ENCODE results near the gene TMEM247. TPM values are rescaled to one million over a fixed set of nuclear protein-coding genes. Genes with fewer than 3 reads are reported as not detected.

Gene TMEM247
- total RNA-seq, 4 donors from 2014 or later = not detected

- peak in 1 of 2 donors; percentile 76 for DNase-seq (ENCODE audit: low spot score in 2 of 2)
- intact Hi-C loops (cut with DNase I; ENCODE audit: low total_unique reads) = no loop called here
These were observed 24.9 kb downstream of the TMEM247 start for GRCh38 chr2:46504221-46504620.

GRCh38 chr2:46504685-46505471 is 25.5 kb downstream of the TMEM247 start:
- H3K4me3 ChIP-seq (ENCODE audit: low read depth, poor library complexity, severe bottlenecking) = no peak overlapping the region
- TF ChIP-seq POLR2A (IDR thresholded peaks at IDR 0.05) = no peak
- TF ChIP-seq CTCF (IDR thresholded peaks at IDR 0.05) = no peak
- intact Hi-C loops (cut with DNase I; ENCODE audit: low total_unique reads) = no loop called here
- peak in 1 of 2 donors; percentile 77 for DNase-seq (ENCODE audit: low spot score in 2 of 2)
- WGBS, 2 donors = 72 to 75% methylated on average over 8 of the region's 8 CpGs

More at GRCh38 chr2:46504221-46504620, 24.9 kb downstream of the TMEM247 start:
- no peak overlapping the region for H3K4me3 ChIP-seq (ENCODE audit: low read depth, poor library complexity, severe bottlenecking)
- TF ChIP-seq CTCF (IDR thresholded peaks at IDR 0.05) = no peak
- no peak for TF ChIP-seq POLR2A (IDR thresholded peaks at IDR 0.05)
- WGBS, 2 donors = 75 to 83% methylated on average over 2 of the region's 2 CpGs

GRCh38 chr2:46505472-46505783 is 26.1 kb downstream of the TMEM247 start:
- TF ChIP-seq POLR2A (IDR thresholded peaks at IDR 0.05) (no peak), CTCF (IDR thresholded peaks at IDR 0.05) (no peak)
- H3K4me3 ChIP-seq (ENCODE audit: low read depth, poor library complexity, severe bottlenecking) = no peak overlapping the region
- intact Hi-C loops (cut with DNase I; ENCODE audit: low total_unique reads) = no loop called here
- no peak for DNase-seq (ENCODE audit: low spot score in 2 of 2)
- 85 to 87% methylated on average over 3 of the region's 3 CpGs for WGBS, 2 donors

GRCh38 chr2:46506131-46506706 is 26.9 kb downstream of the TMEM247 start:
- H3K4me3 ChIP-seq (ENCODE audit: low read depth, poor library complexity, severe bottlenecking) = no peak overlapping the region
- intact Hi-C loops (cut with DNase I; ENCODE audit: low total_unique reads) = no loop called here
- 63 to 67% methylated on average over 6 of the region's 6 CpGs for WGBS, 2 donors
- DNase-seq (ENCODE audit: low spot score in 2 of 2) = peak in 1 of 2 donors; percentile 56
- TF ChIP-seq POLR2A (IDR thresholded peaks at IDR 0.05) = no peak
- TF ChIP-seq CTCF (IDR thresholded peaks at IDR 0.05) = no peak

- peak in 1 of 2 donors; percentile 36 for DNase-seq (ENCODE audit: low spot score in 2 of 2)
- intact Hi-C loops (cut with DNase I; ENCODE audit: low total_unique reads) = no loop called here
- WGBS, 2 donors = 86 to 95% methylated on average over 3 of the region's 3 CpGs
- TF ChIP-seq CTCF (IDR thresholded peaks at IDR 0.05) (no peak), POLR2A (IDR thresholded peaks at IDR 0.05) (no peak)
- H3K4me3 ChIP-seq (ENCODE audit: low read depth, poor library complexity, severe bottlenecking) = no peak overlapping the region
These were observed 28.9 kb downstream of the TMEM247 start for GRCh38 chr2:46508312-46508711.
